GM12892 (cell line): ENCODE measurements around the gene HIVEP3.
"Not testable (repeated sequence)": the region's sequence is repeated elsewhere in the genome, so short reads cannot be mapped to it uniquely, and the experiment has no call there.

Experiments
- POLR2A ChIP-seq: IDR thresholded peaks from 2 replicates; pipeline ENCODE4 v1.6.1; 2011; ENCODE audit warnings: low read depth, low read length, control low read depth
- POLR2AphosphoS5 ChIP-seq: IDR thresholded peaks from 2 replicates; pipeline ENCODE4 v1.6.1; 2011; ENCODE audit warnings: low read depth, low read length, control low read depth
- TAF1 ChIP-seq: IDR thresholded peaks from 2 replicates; pipeline ENCODE4 v1.6.1; 2011; ENCODE audit warnings: low read depth, mild to moderate bottlenecking, control low read depth, low read length, borderline replicate concordance

GRCh38 chr1:41945946-41946345 lies 27.2 kb upstream of the HIVEP3 start:
- not testable (repeated sequence) for TF ChIP-seq TAF1, POLR2AphosphoS5, POLR2A
